GM21447 (cell line): ENCODE measurements around the gene APC2.
"Not testable (repeated sequence)": the region's sequence is repeated elsewhere in the genome, so short reads cannot be mapped to it uniquely, and the experiment has no call there.

Source experiments
- ATAC-seq: cut with Tn5 transposase; IDR thresholded peaks from one replicate; pipeline ENCODE4 v1.9.1; 2021; ENCODE audit not compliant: unreplicated experiment

Gene APC2

GRCh38 chr19:1507763-1508506 lies 58.0 kb downstream of the APC2 start:
- ATAC-seq, result no peak

GRCh38 chr19:1508507-1508856 lies 58.6 kb downstream of the APC2 start:
- ATAC-seq, result no peak

GRCh38 chr19:1509602-1510441 lies 59.9 kb downstream of the APC2 start:
- ATAC-seq, result no peak

GRCh38 chr19:1510442-1510806 lies 60.5 kb downstream of the APC2 start:
- ATAC-seq, result no peak

GRCh38 chr19:1510807-1511206 lies 60.9 kb downstream of the APC2 start:
- no peak for ATAC-seq

GRCh38 chr19:1511318-1512317 lies 61.7 kb downstream of the APC2 start:
- ATAC-seq, result no peak

- ATAC-seq, result no peak
Measured at GRCh38 chr19:1512671-1513498, 63.0 kb downstream of the APC2 start, which contains the start of gene ADAMTSL5. Gene ADAMTSL5 (minus strand): TSS chr19:1513019. CDS start chr19:1510943, 2,076 bp downstream.

- no peak for ATAC-seq
Measured at GRCh38 chr19:1513499-1514294, 63.8 kb downstream of the APC2 start.

- no peak for ATAC-seq
Measured at GRCh38 chr19:1514295-1514661, 64.4 kb downstream of the APC2 start.

GRCh38 chr19:1514986-1515721 lies 65.2 kb downstream of the APC2 start:
- no peak for ATAC-seq

GRCh38 chr19:1516395-1516753 lies 66.5 kb downstream of the APC2 start:
- no peak for ATAC-seq

- no peak for ATAC-seq
Measured at GRCh38 chr19:1518471-1518870, 68.5 kb downstream of the APC2 start.

GRCh38 chr19:1519802-1520201 lies 69.9 kb downstream of the APC2 start:
- not testable (repeated sequence) for ATAC-seq

- no peak for ATAC-seq
Measured at GRCh38 chr19:1520203-1520780, 70.4 kb downstream of the APC2 start.

- ATAC-seq, result no peak
Measured at GRCh38 chr19:1521636-1522035, 71.7 kb downstream of the APC2 start.

GRCh38 chr19:1522061-1522460 lies 72.1 kb downstream of the APC2 start:
- ATAC-seq, result no peak

GRCh38 chr19:1522838-1523237 lies 72.9 kb downstream of the APC2 start:
- ATAC-seq, result no peak
